Loucy (cell line): ENCODE results near the gene SYT6.

ENCODE experiments used
- CTCF ChIP-seq: fragments of 200-600 bp; sonication (generic); conservative IDR thresholded peaks from 2 replicates; pipeline ENCODE4 v1.5.1; 2014; ENCODE audit warnings: mild to moderate bottlenecking, antibody characterized with exemption, low read length
- EZH2phosphoT487 ChIP-seq: fragments of 200-600 bp; IDR thresholded peaks from 2 replicates; pipeline ENCODE4 v1.6.1; 2018; ENCODE audit warnings: antibody characterized with exemption, mild to moderate bottlenecking, moderate library complexity, borderline replicate concordance

GRCh38 chr1:114144016-114144415 lies 9.7 kb downstream of the SYT6 start:
- TF ChIP-seq CTCF (no peak), EZH2phosphoT487 (no peak)
